ENCODE results near the gene SDHB.

Gene SDHB

DNA sequence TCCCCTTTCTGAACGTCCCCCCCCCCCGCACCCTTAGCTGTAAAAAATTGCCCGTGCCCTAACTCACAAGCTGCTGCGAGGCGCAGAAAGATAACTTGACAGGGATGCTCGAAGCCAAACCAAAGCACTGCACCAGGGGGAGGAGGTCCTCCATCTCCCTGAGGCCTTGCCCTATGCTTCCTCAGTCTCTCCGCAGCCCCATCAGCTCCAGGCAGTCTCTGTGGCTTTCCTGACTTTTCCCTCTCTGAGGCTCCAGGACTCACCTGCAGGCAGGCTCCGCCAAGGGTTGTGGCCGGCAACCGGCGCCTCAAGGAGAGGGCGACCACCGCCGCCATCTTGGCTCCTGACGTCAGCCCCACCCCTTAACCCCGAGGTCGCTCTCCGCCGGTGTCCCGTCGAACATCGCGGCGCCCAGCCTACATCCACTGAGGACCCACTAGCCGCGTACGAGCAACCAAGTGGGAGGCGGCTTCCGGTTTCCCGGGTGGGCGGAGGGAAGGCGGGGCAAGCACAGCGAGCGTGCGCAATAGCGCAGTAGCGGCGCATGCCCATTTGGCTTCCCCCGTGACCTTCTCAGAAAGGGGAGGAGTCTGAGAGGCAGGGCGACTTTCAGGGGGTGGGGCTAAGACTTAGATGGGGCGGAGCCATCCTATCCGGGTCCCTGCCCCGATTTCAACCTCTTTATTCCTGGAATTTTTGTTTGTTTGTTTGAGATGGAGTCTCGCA is at the start of gene SDHB:
SDHB (minus strand) TSS at position 348 of the 726 bp plus-strand sequence; CDS start at position 335, 13 bp downstream.
- DNase-seq (ENCODE audit: low spot score): peak; percentile 98

DNA sequence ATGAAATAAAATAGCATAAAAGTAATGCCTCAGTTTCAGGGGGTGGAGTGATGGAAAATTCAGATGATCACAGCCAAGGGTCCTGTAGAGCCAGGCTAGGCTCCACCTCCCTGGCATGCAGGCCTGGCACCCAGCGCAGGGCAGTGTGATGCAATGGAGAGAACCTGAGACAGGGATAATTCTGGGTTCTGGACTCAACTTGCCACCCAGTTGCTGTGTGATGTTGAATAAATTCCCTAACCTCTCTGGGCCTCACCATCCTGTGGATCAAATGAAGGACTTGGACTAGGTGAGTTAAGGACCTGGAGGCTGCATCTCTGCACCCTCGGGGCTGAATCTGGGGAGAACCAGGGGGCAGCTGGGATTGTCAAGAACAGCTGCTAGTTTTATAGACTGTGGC is 48.4 kb upstream of the SDHB start:
- no peak for DNase-seq (ENCODE audit: low spot score)

DNA sequence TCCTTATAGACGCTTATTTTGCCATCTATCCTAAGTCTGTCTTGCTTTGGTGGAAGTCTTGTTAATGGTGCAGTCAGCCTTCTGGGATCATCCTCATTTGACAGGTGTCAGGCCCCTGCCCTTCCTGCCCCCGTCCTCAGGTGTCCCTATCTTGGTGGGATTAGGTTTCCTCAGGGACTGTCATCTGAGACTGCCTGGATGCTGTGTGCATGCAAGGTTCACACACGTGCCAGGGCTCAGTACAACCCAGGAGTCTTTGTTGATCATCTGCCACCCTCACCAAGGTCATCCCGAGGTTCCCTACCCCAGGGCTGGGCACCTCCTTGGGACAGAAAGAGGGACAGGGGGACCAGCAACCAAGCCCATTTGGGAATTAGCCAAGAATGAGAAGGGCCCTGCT is 47.4 kb upstream of the SDHB start:
- DNase-seq (ENCODE audit: low spot score): no peak

DNA sequence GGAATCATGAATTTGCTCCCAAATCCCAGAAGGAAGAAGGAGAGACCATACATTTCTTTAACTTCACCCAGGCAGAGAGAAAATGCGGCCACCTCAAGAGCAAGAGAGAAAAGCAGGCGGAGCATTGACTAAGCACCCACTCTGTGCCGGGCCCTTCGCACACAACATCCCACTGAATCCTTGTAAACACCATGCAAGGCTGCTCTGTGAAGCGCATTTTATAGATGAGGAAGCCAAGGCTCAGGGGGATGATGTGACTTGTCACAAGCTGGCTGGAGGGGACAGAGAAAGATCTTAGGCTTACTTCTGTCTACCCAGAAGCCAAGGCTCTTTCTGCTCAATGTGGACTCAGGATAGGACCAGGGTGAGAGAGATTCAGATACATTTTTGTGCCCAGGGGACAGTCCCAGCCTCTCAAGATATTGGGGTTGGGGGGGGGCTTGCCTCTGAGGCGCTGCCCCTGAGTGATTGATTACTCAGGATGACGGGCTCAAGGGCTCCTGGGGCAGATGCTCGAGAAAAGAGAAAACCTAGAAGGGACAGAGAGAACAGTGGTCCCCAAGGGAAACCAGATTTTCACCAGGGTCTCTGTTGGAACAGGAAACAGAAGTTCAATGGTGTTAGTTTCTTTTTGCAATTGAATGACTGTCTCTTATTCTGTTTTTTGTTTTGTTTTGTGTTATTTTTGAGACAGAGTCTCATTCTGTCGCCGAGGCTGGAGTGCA is 45.9 kb upstream of the SDHB start:
- no peak for DNase-seq (ENCODE audit: low spot score)

DNA sequence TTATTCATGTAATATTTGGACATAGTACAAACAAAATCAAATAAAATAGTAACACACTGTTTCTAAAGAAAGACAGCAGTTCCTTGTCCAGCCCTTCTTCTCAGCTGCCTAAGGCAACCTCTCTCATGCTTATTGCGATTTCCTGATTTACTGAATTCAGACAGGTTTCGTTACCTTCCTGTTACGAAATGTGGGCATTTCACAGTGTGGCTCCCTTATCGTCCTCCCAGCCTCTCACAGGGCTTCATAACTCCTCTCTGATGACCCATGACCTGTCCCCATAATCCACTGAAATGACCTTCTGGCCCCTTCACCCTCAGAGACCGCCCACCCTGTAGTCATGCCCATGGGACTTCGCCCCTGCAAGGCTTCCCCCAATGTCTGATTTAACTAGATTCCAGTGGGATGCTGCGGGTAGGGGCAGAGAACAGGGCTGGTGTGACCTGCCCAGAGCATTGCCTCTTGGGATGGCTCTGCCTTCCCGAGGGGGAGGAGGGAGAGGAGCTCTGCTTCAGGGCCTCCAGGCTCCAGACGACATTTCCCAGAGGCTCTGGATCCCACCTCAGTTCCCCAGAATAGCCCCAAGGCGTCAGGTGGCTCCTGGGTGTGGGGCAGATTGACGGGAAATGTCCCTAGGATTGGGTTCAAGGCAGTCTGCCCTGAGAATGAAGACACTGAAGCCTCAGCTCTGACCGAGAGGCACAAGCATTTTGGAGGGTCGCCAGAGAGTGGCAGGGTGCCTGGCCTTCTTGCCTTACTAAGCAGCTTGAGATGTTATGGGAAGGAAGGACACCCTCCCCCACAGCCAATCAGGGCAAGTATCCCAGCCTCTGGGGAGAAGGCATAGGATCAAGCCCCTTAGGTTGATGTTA is 44.9 kb upstream of the SDHB start:
- peak; percentile 74 for DNase-seq (ENCODE audit: low spot score)

DNA sequence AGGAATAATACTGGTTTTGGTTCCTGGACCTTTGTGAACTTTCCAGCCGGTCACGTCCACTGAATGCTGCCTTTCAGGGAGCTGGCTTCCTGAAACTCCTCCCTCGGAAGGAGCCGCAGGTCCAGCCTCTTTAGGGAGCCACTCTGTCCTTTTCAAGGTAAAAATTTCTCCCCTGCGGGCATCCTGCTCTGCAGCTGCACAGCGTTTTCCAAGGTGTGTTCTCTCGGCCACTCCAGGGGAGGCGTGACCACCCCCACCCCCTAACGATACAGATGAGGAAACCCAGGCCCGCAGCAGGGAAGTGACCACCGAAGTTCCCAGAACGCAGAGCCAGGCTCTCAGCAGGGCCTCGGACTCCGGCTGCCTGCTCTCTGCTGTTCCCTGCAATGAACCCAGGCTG is 44.0 kb upstream of the SDHB start:
- no peak for DNase-seq (ENCODE audit: low spot score)

DNA sequence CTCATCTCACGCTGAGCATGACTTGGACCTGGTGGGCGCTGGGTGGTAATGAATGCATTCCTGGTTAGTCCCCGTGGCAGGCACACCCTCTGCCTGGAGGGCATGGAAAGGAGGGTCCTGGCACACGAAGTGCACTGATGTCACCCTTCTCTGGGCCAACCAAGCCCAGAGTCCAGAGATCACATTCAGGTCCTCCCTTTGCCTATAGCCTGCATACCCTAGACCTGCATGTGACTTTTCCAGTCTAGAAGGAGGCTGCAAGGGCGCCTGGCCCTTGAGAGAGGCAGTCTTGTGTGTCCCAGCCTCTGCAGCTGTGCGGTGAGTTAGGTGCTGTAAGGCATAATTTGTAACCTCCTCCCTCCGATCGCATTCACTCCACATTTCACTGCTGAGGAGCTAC is 43.3 kb upstream of the SDHB start:
- no peak for DNase-seq (ENCODE audit: low spot score)

DNA sequence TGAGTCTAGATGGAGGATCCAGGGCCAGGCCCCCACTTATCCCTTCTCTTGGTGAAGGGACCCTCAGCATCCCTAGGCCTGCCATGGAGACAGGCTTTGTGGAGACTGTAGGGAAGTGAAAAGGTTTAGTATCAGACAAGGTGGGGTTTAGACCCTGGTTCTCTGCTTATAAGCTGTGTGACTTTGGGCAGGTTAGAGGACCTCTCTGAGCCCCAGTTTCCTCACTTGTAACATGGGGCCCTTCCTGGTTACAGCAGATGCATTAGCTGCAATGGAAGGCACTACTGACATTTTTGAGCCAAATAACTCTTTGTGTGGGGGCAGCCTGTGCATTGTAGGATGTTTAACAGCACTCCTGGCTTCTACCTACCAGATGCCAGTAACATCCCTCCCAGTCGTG is 42.8 kb upstream of the SDHB start:
- DNase-seq (ENCODE audit: low spot score): no peak

DNA sequence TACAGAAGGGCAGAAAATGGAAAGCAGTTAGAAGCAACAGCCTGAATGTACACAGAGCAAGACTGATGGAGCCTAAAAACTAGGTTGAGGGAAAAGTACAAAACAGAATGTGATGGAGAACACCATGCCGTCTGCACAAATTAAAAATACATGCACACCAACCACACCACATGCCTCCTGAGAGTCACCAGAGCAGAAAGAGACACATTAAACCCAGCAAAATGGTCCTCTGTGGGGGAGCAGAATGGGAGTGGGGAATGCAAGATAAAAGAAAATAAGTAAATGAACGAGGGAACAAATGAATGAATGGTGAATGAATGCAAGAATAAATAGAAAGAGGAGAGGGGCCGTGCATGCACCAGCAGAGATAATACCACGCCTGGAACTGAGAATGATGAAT is 41.3 kb upstream of the SDHB start:
- DNase-seq (ENCODE audit: low spot score): no peak

DNA sequence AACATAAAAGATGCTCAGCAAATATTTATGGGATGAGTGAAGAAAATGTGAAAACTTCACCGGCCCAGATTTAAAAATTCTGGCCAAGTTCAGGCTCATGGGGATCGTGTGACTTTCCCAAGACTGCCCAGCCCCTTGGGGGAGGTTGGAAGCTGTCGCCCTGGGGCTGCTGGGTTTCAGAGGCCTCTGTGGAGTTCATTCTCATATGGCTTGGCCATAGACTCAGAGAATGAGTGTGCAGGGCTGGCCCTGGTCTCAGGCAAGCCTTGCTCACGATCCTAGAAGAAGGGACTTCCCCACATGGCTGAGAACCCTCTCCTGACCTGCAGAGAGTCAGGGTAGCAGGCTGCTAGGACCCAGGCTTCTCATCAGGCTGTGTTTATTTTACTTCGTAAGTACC is 40.8 kb upstream of the SDHB start:
- DNase-seq (ENCODE audit: low spot score): no peak

DNA sequence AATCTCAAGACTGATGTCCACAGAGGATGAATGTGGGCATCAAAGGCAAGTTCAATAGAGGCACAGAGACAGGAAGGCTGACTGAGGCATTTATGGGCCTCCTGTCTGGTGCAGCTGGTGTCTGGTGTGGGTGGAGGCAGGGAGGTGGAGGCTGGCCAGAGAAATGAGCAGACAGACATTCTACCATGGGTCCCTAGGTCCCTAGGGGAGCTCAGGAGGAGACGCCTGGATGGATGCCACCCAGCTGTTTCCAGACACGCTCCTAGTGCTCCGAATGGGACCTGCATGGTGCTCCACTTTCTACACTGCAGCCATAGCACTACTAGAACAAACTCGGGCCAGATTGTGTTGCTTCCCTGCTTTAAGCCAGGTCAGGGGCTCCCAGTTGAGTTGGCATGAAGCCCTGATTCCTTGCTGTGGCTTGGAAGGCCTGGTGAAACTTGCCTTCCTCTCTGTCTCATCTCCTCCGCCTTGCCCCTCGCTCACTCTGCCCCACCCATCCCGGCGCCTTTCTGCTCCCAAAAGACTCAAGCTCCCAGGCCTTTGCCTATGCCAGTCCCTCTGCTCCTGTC is 40.1 kb upstream of the SDHB start:
- DNase-seq (ENCODE audit: low spot score): peak; percentile 59

DNA sequence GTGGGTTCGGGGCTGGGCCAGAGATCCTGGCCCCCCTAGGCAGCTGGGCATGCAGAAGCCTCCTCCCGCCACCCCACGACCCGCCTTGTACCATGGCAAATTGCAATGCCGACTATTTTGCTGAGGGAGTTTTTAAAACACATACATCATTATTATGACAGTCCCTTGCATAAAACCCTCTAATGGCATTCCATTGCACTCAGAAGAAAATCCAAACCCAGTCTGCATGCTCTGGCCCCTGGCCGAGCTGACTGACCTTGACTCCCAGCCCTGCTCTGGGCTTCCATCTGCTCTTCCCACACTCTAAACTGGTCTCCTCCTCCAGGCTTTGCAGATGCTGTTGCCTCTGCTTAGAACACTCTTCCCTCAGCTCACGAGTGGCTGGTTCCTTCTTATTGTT is 37.4 kb upstream of the SDHB start:
- DNase-seq (ENCODE audit: low spot score): no peak

DNA sequence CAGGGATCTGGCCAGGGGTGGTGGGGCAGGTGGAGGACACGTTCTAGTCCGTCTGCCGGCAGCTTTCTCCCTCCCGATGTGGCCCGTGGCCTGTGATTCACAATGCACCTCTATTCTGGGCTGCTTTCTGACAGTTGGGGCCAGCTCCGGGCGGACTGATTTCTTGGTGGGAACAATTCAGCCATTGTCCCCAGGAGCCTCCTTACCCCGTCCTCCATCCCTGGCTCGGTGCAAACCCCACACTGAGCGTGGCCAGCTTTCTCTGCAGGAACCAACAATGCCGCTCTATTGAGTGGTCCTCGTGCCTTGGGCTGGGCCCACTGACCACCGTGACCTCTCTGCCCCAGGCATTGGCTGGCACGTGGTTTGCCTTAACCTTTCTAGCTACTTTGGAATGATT is 35.7 kb upstream of the SDHB start:
- no peak for DNase-seq (ENCODE audit: low spot score)

DNA sequence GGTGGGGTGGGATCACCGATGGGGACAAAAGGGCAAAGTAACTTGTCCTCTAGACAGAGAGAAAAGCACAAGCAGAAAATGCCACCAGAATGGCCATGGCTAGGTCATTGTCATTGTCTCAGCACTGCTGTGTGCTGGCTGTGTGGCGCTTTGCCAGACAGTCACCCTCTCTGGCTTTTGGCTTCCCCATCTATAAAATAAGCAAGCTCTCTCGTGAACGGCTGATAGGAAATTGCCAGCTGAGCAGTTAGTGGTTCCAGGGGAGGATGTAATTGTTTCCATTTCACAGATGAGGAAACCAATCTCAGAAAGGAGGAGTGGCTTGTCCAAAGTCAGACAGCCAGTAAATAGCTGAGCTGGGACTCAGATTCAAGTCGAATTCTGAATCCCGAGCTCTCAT is 32.9 kb upstream of the SDHB start:
- DNase-seq (ENCODE audit: low spot score): no peak

DNA sequence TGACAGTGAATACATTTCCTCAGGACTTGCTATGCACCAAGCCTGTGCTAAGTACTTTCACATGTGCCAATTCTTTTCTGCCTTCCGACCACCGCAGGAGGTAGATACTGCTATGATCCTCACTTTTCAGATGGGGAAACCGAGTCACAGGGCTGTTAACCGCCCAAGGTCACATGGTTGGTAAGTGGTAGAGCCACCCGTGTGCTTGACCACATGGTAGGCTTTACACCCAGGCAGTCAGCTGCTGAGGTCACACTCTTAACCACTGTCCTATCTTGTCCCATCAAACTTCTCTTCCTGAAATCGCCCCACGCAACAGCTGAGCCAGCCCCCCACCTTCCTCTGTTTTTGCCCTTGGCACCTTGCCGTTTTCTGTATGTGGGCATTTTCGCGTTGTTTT is 31.0 kb upstream of the SDHB start:
- no peak for DNase-seq (ENCODE audit: low spot score)

DNA sequence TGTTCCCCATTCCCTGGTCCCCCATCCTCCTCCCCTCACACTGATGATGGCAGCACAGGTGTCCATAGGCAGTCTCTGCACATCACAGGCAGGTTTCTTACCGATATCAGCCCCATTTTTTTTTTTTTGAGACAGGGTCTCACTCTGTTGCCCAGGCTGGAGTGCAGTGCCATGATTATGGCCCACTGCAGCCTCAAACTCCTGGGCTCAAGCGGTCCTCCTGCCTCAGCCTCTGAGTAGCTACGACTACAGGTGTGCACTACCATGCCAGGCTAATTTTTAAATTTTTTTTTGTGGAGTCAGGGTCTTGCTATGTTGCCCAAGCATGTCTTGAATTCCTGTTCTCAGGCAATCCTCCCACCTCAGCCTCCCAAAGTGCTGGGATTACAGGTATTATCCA is 28.9 kb upstream of the SDHB start:
- no peak for DNase-seq (ENCODE audit: low spot score)

DNA sequence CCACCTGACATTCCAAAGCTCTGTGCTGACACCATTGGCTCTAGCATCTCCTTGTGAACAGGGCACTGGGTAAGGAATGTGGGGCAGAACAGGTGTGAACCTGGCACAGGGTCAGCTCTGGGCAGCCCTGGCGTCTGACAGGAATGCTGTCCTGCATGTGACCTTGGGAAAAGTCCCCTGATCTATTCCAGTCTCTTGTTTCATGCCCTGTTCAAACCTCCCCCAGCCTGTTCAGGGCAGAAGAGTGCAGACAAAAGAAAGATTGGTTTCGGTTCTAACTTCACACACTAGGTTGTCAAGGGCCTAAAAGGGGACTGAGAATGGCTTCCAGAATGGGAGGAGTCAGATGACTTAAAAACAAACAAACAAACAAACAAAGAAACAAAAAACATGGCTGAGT is 27.6 kb upstream of the SDHB start:
- DNase-seq (ENCODE audit: low spot score): no peak

DNA sequence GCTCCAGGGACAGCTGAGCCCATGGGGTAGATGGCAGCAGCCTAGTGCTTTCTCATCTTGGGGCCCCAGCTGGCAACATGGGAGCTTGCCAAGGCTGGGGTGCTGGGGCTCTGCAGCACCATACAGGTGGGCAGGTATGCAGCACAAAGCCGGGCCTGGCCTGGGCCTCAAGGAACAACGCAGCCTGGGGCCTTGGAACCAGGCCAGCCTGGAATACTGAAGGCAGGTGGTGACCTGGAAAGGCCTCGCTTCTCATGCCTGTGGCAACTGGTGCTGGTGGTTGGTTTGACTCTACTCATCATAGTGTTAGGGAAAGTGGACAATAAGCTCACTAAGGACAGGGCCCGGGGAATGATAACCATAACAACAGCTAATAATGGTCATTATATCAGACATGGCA is 27.0 kb upstream of the SDHB start:
- DNase-seq (ENCODE audit: low spot score): peak; percentile 77

DNA sequence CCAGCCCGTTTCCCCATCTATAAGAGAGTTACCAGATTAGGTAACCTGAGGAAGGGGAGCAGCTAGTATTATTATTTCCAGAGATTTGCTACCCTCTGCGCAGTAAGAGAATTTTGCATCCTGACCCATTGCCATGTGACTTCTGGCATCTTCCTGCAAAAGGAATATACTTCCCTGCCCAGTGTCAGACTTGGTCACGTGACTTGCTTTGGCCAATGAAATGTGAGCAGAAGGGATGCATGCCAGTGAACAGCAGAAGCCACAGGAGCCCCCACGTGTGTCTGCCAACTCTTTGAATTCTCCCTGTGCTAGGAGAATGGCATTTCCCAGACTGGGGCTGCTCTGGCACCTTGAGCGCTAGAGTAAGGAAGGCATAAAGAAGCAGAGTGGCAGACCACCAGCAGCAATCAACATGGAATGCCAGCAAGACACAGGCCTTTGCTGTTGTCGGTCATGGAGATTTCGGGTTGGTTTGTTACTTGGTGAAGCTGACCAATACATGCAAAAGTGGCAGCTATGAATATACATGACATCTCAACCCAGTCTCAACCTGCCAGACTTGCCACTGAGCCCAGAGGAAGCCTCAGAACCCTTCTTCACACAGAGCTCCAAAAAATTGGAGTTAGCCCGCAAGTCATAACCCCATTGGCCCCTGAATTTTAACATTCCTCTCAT is 26.4 kb upstream of the SDHB start:
- peak; percentile 25 for DNase-seq (ENCODE audit: low spot score)

DNA sequence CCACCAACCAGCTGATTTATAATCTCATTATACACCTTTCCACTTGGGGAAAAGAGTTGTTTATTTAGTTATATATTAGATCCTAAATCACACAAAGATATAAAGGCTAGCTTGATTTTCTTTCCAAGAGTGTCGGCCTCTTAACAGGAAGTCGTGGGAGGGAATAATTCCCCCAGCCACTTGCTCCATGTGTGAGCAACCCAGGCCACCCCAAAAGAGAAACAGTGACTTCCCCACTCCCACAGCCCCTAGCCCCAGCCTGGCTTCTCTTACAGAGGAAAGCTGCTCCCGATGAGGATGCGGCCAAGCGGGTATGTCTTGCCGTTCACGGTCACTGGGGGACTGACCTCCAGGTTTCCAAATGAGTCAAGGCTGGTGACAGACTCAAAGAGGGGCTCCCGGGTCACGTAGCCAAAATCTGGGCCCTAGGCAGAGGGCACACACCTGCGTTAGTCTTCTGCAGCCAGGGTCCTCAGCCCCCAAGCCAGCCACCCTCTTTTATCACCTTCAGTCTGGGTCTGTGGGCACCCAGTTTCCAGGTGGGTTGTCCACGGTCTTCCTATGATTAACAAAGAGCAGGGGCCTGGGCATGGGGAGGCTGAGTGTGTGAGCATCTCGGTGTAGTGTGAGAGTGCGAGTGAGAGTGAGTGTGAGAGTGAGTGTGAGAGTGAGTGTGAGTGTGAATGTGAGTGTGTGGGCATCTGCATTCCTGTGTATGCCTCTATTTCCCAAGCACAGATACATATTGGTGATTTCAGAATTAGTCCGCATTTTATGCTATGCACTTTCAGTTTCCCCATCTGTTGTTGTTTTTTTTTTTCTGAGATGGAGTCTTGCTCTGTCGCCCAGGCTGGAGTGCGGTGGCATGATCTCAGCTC is 25.4 kb upstream of the SDHB start:
- no peak for DNase-seq (ENCODE audit: low spot score)

All from cerebellar cortex (tissue), 1 donor.